Measurements from ENCODE around the gene CFAP61.

- TF ChIP-seq, protein P1, sequence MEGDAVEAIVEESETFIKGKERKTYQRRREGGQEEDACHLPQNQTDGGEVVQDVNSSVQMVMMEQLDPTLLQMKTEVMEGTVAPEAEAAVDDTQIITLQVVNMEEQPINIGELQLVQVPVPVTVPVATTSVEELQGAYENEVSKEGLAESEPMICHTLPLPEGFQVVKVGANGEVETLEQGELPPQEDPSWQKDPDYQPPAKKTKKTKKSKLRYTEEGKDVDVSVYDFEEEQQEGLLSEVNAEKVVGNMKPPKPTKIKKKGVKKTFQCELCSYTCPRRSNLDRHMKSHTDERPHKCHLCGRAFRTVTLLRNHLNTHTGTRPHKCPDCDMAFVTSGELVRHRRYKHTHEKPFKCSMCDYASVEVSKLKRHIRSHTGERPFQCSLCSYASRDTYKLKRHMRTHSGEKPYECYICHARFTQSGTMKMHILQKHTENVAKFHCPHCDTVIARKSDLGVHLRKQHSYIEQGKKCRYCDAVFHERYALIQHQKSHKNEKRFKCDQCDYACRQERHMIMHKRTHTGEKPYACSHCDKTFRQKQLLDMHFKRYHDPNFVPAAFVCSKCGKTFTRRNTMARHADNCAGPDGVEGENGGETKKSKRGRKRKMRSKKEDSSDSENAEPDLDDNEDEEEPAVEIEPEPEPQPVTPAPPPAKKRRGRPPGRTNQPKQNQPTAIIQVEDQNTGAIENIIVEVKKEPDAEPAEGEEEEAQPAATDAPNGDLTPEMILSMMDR (IDR thresholded peaks at IDR 0.05; ENCODE audit: poor library complexity): no peak
- no peak for TF ChIP-seq EZH2phosphoT487 (IDR thresholded peaks at IDR 0.05; ENCODE audit: low read depth, severe bottlenecking, unreplicated experiment)
Measured at GRCh38 chr20:20188647-20189046, 136.3 kb downstream of the CFAP61 start.
